K562 (cell line): ENCODE data around the gene TXNRD2. TPM values are rescaled to one million over a fixed set of nuclear protein-coding genes. Genes with fewer than 3 reads are reported as not detected.

Source experiments
- ARID2 ChIP-seq: fragments of 450-650 bp; IDR thresholded peaks from 2 replicates; pipeline ENCODE4 v1.6.1; 2017; ENCODE audit warnings: antibody characterized with exemption, mild to moderate bottlenecking
- CBX2 ChIP-seq: fragments of 200-600 bp; sonication (generic); IDR thresholded peaks from one replicate; pipeline ENCODE4 v1.6.1; 2012; ENCODE audit warnings: mild to moderate bottlenecking, low read length, inconsistent platforms; ENCODE audit not compliant: insufficient read depth, poor library complexity, severe bottlenecking
- CHCHD3 ChIP-seq: fragments of 250-450 bp; sonication (Bioruptor Pico); IDR thresholded peaks from 2 replicates; pipeline ENCODE4 v2.1.2; 2022; ENCODE audit warnings: mild to moderate bottlenecking
- HDAC1 ChIP-seq, 2 experiments: fragments of 450-650 bp; IDR thresholded peaks; 2 replicates each; pipeline ENCODE4 v1.6.1; 2016 to 2017; ENCODE audit warnings: inconsistent platforms in 1 of 2, mild to moderate bottlenecking in 1 of 2, moderate library complexity in 1 of 2
- HMGXB4 ChIP-seq: sonication (generic); formaldehyde crosslinking; IDR thresholded peaks from 2 replicates; pipeline ENCODE4 v1.8.1; 2023; ENCODE audit warnings: mild to moderate bottlenecking, missing genetic modification reagents
- KDM2B ChIP-seq: fragments of 250-450 bp; sonication (Bioruptor Pico); IDR thresholded peaks from 2 replicates; pipeline ENCODE4 v1.8.0; 2021; ENCODE audit warnings: mild to moderate bottlenecking, moderate library complexity
- MLX ChIP-seq, 2 experiments: fragments of 450-650 bp in 1 of 2; sonication (generic) in 1 of 2; formaldehyde crosslinking; conservative IDR thresholded peaks; 2 replicates each; pipeline versions ENCODE4 v1.4.0 to v1.8.1; 2020 to 2022; ENCODE audit warnings: mild to moderate bottlenecking in 1 of 2, missing genetic modification reagents in 1 of 2
- NONO ChIP-seq, 2 experiments: fragments of 200-400 bp in 1 of 2; fragments of 450-650 bp in 1 of 2; formaldehyde crosslinking in 1 of 2; IDR thresholded peaks; 2 replicates each; pipeline ENCODE4 v1.6.1; 2017; ENCODE audit warnings: low read depth in 2 of 2, mild to moderate bottlenecking in 2 of 2, moderate library complexity in 2 of 2, low read length in 1 of 2
- PBX2 ChIP-seq, 2 experiments: IDR thresholded peaks in 1 of 2; conservative IDR thresholded peaks in 1 of 2; 2 replicates each; pipeline ENCODE4 v1.6.1; 2016; ENCODE audit warnings: low read depth in 2 of 2, mild to moderate bottlenecking in 1 of 2, missing compliant biosample characterization in 1 of 2, missing genetic modification characterization in 1 of 2, moderate library complexity in 1 of 2
- POLR2AphosphoS2 ChIP-seq: IDR thresholded peaks from 2 replicates; pipeline ENCODE4 v1.6.1; 2012; ENCODE audit warnings: low read length, improper control_type of control experiment
- SPI1 ChIP-seq: IDR thresholded peaks from 2 replicates; pipeline ENCODE4 v1.6.1; 2011; ENCODE audit warnings: low read depth, low read length, control low read depth, borderline replicate concordance
- SRSF7 ChIP-seq: fragments of 200-400 bp; formaldehyde crosslinking; optimal IDR thresholded peaks from 2 replicates; pipeline ENCODE3; 2017; ENCODE audit warnings: mild to moderate bottlenecking, low read depth, low read length
- USF1 ChIP-seq: sonication (generic); formaldehyde crosslinking; IDR thresholded peaks from 2 replicates; pipeline ENCODE4 v1.9.0; 2022; ENCODE audit warnings: mild to moderate bottlenecking, missing genetic modification reagents
- ZNF212 ChIP-seq: fragments of 450-650 bp; formaldehyde crosslinking; IDR thresholded peaks from 2 replicates; pipeline ENCODE4 v1.4.0; 2020; ENCODE audit warnings: mild to moderate bottlenecking
- ZNF583 ChIP-seq: fragments of 250-450 bp; sonication (Bioruptor Pico); IDR thresholded peaks from 2 replicates; pipeline ENCODE4 v1.4.0; 2020
- ZNF589 ChIP-seq: fragments of 200-800 bp; sonication (Bioruptor generic); IDR thresholded peaks from 2 replicates; pipeline ENCODE4 v1.6.1; 2016; ENCODE audit warnings: low read depth, missing genetic modification characterization, missing compliant biosample characterization
- ZNF695 ChIP-seq: fragments of 450-650 bp; formaldehyde crosslinking; IDR thresholded peaks from 2 replicates; pipeline ENCODE4 v1.4.0; 2020; ENCODE audit warnings: mild to moderate bottlenecking, moderate library complexity
- ZNF764 ChIP-seq: fragments of 250-450 bp; sonication (Bioruptor Pico); IDR thresholded peaks from 2 replicates; pipeline ENCODE4 v1.4.0; 2020; ENCODE audit warnings: low read depth, mild to moderate bottlenecking, moderate library complexity
- polyA plus RNA-seq, 8 experiments: library from polyadenylated mRNA; depleted of rRNA in 4 of 8; stranded (reverse) in 5 of 8; unstranded in 3 of 8; fragments of >200 nt; fragmentation: Nextera tagmentation in 2 of 8; fragmentation: Illumina TruSeq in 1 of 8; extraction: Ambion mirVana in 2 of 8; extraction: Trizol in 1 of 8; gene quantifications; 2 replicates each; pipeline versions ENCODE4 v1.2.1 to v1.2.3, GENCODE V29; 2011 to 2014; ENCODE audit warnings: inconsistent platforms in 1 of 8, missing spikeins in 1 of 8
- total RNA-seq, 7 experiments: library from RNA; depleted of rRNA in 6 of 7; stranded (reverse); fragments of >200 nt in 6 of 7; fragmentation: Illumina TruSeq in 2 of 7; extraction: Trizol in 2 of 7; gene quantifications; 2 replicates each; pipeline versions ENCODE4 v1.2.1 to v1.2.3, GENCODE V29; 2011 to 2021; ENCODE audit warnings: low replicate concordance in 1 of 7

Gene TXNRD2
- total and polyA plus RNA-seq, 9 of the 15 experiments (the other 6 are each of a cell fraction or from before 2014, with no cell fraction given) = 3.3 to 80.2 (median 49.4) TPM

- TF ChIP-seq MLX (CRISPR knock-in tag; conservative IDR thresholded peaks at IDR 0.05) (0 out of 4 replicates have a peak, but pooled peaks of 1 of the 2 experiments have one; percentile 33), ZNF583 (0 out of 2 replicates have a peak, but pooled peaks have one; percentile 32), CBX2 (no peak), NONO (IDR thresholded peaks at IDR 0.05; ENCODE audit: low read depth in 2 of 2, low read length in 1 of 2) (no peak), ZNF212 (CRISPR knock-in tag) (no peak), HMGXB4 (CRISPR knock-in tag) (no peak), PBX2 (CRISPR knock-in tag; IDR thresholded peaks at IDR 0.05; ENCODE audit: low read depth) (no peak), PBX2 (tag; conservative IDR thresholded peaks at IDR 0.05; ENCODE audit: low read depth) (no peak), HDAC1 (IDR thresholded peaks at IDR 0.05) (no peak), ZNF695 (CRISPR knock-in tag) (no peak), KDM2B (no peak), SPI1 (peak; percentile 51; the same call in 1 of the 2 replicates), USF1 (CRISPR knock-in tag) (no peak), ZNF764 (CRISPR knock-in tag) (no peak), CHCHD3 (CRISPR knock-in tag) (no peak), ZNF589 (CRISPR knock-in tag) (no peak), ARID2 (no peak), SRSF7 (no peak), POLR2AphosphoS2 (no peak)
Measured at GRCh38 chr22:19965771-19966709, 24.4 kb upstream of the TXNRD2 start (continued).
